Motor neuron (in vitro differentiated cells): ENCODE data around the gene CYP24A1. TPM values are rescaled to one million over a fixed set of nuclear protein-coding genes. Genes with fewer than 3 reads are reported as not detected.
"Not testable (repeated sequence)": the region's sequence is repeated elsewhere in the genome, so short reads cannot be mapped to it uniquely, and the experiment has no call there.

ENCODE experiments used
- ATAC-seq, 8 experiments: fragments of 200-7000 bp; cut with Tn5 transposase; replicated peaks in 6 of 8; 2 replicates each; pipeline ENCODE4 v1.8.0; 2021; ENCODE audit warnings: mild to moderate bottlenecking in 8 of 8, moderate library complexity in 8 of 8
- H3K27ac ChIP-seq, 2 donors: fragments of 250-450 bp; sonication (Bioruptor Pico); 2 replicates each; pipeline ENCODE4 v1.9.0; 2021; ENCODE audit warnings: antibody characterized with exemption in 2 of 2, mild to moderate bottlenecking in 2 of 2, moderate library complexity in 1 of 2
- H3K4me1 ChIP-seq, 2 donors: fragments of 250-450 bp; sonication (Bioruptor Pico); replicated peaks in 1 of 2; 2 replicates each; pipeline ENCODE4 v1.6.1; 2021; ENCODE audit warnings: antibody characterized with exemption in 2 of 2, mild to moderate bottlenecking in 2 of 2, moderate library complexity in 1 of 2
- H3K4me3 ChIP-seq, 5 donors: fragments of 250-450 bp; sonication (Bioruptor Pico); 2 replicates each; pipeline ENCODE4 v1.9.0; 2021; ENCODE audit warnings: antibody characterized with exemption in 5 of 5, mild to moderate bottlenecking in 5 of 5, moderate library complexity in 4 of 5
- WGBS, 10 experiments: fragments of 450-650 bp; shearing (Covaris generic); methylation state at CpG; one replicate each; pipeline ENCODE4 v1.0.0; 2022; 5-methylcytosine and 5-hydroxymethylcytosine counted together
- in situ Hi-C, 9 experiments: fragments of 400-800 bp; cut with MboI; loops; one replicate each; pipeline ENCODE4 v1.15.0; 2021; ENCODE audit warnings: low sequenced_read_pairs in 9 of 9, low pct_unique_long_range_greater_than_20kb in 2 of 9; ENCODE audit not compliant: unreplicated experiment in 9 of 9
- total RNA-seq, 8 experiments: library from RNA; unstranded; fragments of 300-600 nt; gene quantifications; 2 replicates each; pipeline versions ENCODE4 v1.2.3 to v1.2.4, GENCODE V29; 2022

CYP24A1 gene
- total RNA-seq, 8 experiments from 2014 or later: 0.04 to 2.8 (median 0.40) TPM; not detected in 2

GRCh38 chr20:54131125-54131524 lies 42.7 kb downstream of the CYP24A1 start:
- H3K4me3 ChIP-seq, H3K4me1 ChIP-seq, ATAC-seq, H3K27ac ChIP-seq, in situ Hi-C loops: not testable (repeated sequence)
- 100% methylated on average over 1 of the region's 4 CpGs; no CpG with 5 or more reads in 7 of the 10 experiments for WGBS, 10 experiments

DNA sequence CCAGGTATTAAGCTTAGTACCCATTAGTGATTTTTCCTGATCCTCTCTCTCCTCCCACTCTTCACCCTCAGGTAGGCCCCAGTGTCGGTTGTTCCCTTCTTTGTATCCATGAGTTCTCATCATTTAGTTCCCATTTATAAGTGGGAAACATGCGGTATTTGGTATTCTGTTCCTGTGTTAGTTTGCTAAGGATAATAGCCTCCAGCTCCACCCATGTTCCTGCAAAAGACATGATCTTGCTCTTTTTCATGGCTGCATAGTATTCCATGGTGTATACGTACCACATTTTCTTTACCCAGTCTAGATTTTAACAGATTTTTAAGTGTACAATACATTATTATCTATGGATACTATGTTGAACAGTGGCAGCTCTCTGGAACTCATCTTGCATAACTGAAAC lies 44.4 kb downstream of the CYP24A1 start:
- Histone ChIP-seq H3K4me3 (no peak overlapping the region), H3K4me1 (peaks cover 0 to 7% of the 10 kb centered on the region in 2 donors), H3K27ac (no peak overlapping the region)
- in situ Hi-C loops: no loop called here
- no peak for ATAC-seq
- 80 to 100% (median 94%) methylated on average over 1 to 3 of the region's 3 CpGs for WGBS, 10 experiments

DNA sequence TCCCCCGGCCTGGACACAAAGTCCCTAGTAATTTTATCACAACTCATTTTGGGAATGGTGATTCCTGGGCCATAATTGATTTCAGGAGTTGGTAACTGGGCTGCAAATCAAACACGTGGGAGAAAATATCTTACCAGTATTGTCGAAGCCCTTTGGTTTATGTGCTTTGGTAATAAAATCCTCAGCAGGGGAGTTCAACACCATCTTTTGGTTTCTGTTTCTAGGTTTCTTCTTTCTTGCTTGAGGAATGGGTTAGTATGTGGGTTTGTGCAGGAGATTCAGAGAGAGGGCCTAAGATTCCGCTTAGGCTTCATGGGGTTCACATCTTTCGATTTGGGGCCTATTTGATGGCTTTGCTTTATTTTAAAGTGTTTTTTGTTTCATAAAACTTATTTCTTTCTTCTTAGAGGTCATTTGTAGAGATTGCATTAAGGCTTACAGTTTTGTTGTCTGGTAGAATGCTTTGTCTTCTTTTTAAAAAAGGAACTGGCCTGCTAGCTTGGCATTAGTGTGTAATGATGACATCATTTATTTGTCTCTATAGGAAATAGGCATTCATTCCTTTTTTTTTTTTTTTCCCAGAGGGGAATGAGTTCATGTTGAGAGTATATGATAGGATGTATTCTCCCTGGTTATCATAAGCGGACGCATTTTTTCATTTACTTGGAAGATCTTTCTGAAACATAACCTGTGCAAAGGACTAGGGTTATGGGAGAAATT lies 45.8 kb downstream of the CYP24A1 start:
- peaks cover 0 to 4% of the 10 kb centered on the region in 2 donors for H3K4me1 ChIP-seq
- H3K4me3 ChIP-seq: no peak overlapping the region
- WGBS, 10 experiments: 60 to 90% (median 81%) methylated on average over 2 to 7 of the region's 7 CpGs
- ATAC-seq: no peak
- no peak overlapping the region for H3K27ac ChIP-seq
- in situ Hi-C loops: no loop called here

- Histone ChIP-seq H3K4me1 (no peaks in the 10 kb centered on the region), H3K27ac (no peak overlapping the region), H3K4me3 (no peak overlapping the region)
- in situ Hi-C loops: no loop called here
- no peak for ATAC-seq
- WGBS, 10 experiments: 40 to 96% (median 68%) methylated on average over 1 to 3 of the region's 3 CpGs; no CpG with 5 or more reads in 2 of the 10 experiments
These were observed 46.8 kb downstream of the CYP24A1 start for GRCh38 chr20:54126806-54127655.

DNA sequence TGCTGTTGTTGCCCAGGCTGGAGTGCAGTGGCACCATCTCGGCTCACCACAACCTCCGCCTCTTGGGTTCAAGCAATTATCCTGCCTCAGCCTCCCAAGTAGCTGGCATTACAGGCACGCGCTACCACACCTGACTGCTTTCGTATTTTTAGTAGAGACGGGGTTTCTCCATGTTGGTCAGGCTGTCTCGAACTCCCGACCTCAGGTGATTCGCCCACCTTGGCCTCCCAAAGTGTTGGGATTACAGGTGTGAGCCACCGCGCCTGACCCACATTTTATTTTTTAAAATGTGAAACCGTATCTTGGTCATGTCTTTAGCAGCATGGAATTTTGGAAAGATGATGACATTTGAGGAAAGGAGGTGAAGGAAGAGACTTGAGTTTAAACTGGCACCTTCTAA lies 47.5 kb downstream of the CYP24A1 start:
- H3K4me3 ChIP-seq, ATAC-seq, H3K27ac ChIP-seq, in situ Hi-C loops, H3K4me1 ChIP-seq: not testable (repeated sequence)
- WGBS, 10 experiments: 60 to 100% (median 95%) methylated on average over 2 to 12 of the region's 12 CpGs

- Histone ChIP-seq H3K4me1 (no peaks in the 10 kb centered on the region), H3K4me3 (no peak overlapping the region), H3K27ac (no peak overlapping the region)
- in situ Hi-C loops: loop anchor here in 2 of 9 experiments (25.0 kb wide), 1 partner anchor 514 kb away; no protein-coding TSS in a partner anchor
- peak in 7 of 8 experiments; percentile 32 to 96 (median 74) for ATAC-seq
- 51 to 100% (median 76%) methylated on average over 1 to 8 of the region's 11 CpGs; no CpG with 5 or more reads in 1 of the 10 experiments for WGBS, 10 experiments
These were observed 50.1 kb downstream of the CYP24A1 start for GRCh38 chr20:54123587-54124180.

DNA sequence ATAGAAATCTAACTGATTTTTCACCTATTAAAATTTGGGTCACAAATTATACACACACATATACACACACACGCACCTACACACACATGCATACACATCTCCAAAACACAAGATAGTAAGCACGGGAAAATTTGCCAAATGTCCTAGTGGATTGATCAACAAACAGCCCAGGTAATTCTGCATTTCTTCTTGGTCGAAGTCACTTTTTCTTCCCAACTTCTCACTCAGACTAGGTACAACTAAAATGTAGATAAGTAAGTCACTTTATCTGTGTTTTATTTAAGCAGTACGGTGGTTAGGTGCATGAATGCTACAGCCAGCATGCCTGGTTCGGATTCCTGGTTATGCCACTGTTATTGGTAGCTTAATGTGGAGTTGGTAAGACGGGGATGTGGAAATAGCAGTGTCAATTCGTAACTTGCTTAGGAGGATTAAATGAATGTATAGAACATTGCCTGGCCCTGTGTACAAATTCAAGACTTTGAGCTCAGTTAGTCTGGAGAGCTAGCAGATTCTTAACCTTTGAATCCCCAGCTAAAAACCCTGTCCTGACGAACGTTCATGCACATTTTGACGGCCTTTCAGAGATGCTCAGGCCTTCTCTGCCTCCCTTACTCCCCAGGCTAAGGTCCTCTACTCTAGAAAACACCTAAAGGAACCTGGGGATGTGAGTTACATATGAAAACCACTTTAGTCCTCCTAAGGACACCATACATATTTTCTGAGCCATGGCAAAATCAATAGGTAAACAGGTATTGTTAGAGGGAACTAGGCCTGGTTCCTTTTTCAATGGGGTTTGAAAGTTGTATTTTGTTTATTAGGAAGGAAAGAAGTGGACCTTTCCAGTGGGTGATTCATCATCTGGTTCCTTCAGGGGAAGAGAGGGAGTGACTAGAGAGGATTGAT lies 50.9 kb downstream of the CYP24A1 start:
- H3K4me3 ChIP-seq: no peak overlapping the region
- in situ Hi-C loops: loop anchor here in 2 of 9 experiments (25.0 kb wide), 1 partner anchor 514 kb away; no protein-coding TSS in a partner anchor
- ATAC-seq: no peak
- H3K4me1 ChIP-seq: no peaks in the 10 kb centered on the region
- H3K27ac ChIP-seq: no peak overlapping the region
- WGBS, 10 experiments: 50 to 96% (median 83%) methylated on average over 1 to 10 of the region's 10 CpGs

GRCh38 chr20:54122189-54122588 lies 51.6 kb downstream of the CYP24A1 start:
- H3K4me1 ChIP-seq: no peaks in the 10 kb centered on the region
- 0 to 92% (median 58%) methylated on average over 1 of the region's 1 CpG; no CpG with 5 or more reads in 2 of the 10 experiments for WGBS, 10 experiments
- no peak overlapping the region for H3K4me3 ChIP-seq
- in situ Hi-C loops: loop anchor here in 2 of 9 experiments (25.0 kb wide), 1 partner anchor 515 kb away; no protein-coding TSS in a partner anchor
- peak in 2 of 8 experiments; percentile 50 to 65 for ATAC-seq
- H3K27ac ChIP-seq: no peak overlapping the region

DNA sequence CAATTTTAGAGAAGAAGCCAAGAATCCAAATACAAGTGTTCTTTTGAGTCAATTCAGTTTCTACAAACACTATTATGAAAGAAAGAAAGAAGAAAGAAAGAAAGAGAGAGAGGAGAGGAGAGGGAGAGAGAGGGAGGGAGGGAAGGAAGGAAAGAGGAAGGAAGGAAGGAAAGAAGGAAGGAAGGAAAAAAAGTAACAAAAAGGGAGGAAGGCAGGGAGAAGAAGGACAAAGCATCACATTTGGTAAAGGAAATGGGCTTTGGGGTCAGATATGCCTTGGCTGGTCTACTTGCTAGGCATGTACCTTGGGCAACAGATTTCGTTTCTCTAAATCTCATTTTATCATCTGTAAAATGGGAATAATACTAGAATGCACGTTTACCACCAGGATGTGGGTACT lies 54.0 kb downstream of the CYP24A1 start:
- Histone ChIP-seq H3K4me1 (no peaks in the 10 kb centered on the region), H3K4me3 (no peak overlapping the region), H3K27ac (no peak overlapping the region)
- ATAC-seq: no peak
- in situ Hi-C loops: loop anchor here in 2 of 9 experiments (25.0 kb wide), 1 partner anchor 518 kb away; no protein-coding TSS in a partner anchor
- WGBS, 10 experiments: 8 to 100% (median 74%) methylated on average over 1 to 2 of the region's 2 CpGs; no CpG with 5 or more reads in 1 of the 10 experiments

- in situ Hi-C loops: loop anchor here in 2 of 9 experiments (25.0 kb wide), 1 partner anchor 519 kb away; no protein-coding TSS in a partner anchor
- H3K4me1 ChIP-seq: no peaks in the 10 kb centered on the region
- H3K4me3 ChIP-seq: no peak overlapping the region
- 40 to 100% (median 77%) methylated on average over 1 to 7 of the region's 9 CpGs for WGBS, 10 experiments
- no peak overlapping the region for H3K27ac ChIP-seq
- no peak for ATAC-seq
These were observed 55.4 kb downstream of the CYP24A1 start for GRCh38 chr20:54118220-54119001.

- no peak for ATAC-seq
- WGBS, 10 experiments: 80 to 100% (median 91%) methylated on average over 1 to 4 of the region's 4 CpGs; no CpG with 5 or more reads in 1 of the 10 experiments
- Histone ChIP-seq H3K4me3 (no peak overlapping the region), H3K4me1 (no peaks in the 10 kb centered on the region), H3K27ac (peak overlapping the region in 1 of 2 donors; percentile 39)
- in situ Hi-C loops: loop anchor here in 2 of 9 experiments (25.0 kb wide), 1 partner anchor 521 kb away; no protein-coding TSS in a partner anchor
These were observed 57.1 kb downstream of the CYP24A1 start for GRCh38 chr20:54116550-54117235.
